Measurements from ENCODE around the gene NPPB. TPM values are rescaled to one million over a fixed set of nuclear protein-coding genes. Genes with fewer than 3 reads are reported as not detected.
A peak's percentile ranks its signal among the peaks of the same experiment; 100 is the strongest.

The NPPB gene
- total RNA-seq, 8 experiments from 2014 or later, result 1.6 to 10.5 (median 2.1) TPM; not detected in 5

DNA sequence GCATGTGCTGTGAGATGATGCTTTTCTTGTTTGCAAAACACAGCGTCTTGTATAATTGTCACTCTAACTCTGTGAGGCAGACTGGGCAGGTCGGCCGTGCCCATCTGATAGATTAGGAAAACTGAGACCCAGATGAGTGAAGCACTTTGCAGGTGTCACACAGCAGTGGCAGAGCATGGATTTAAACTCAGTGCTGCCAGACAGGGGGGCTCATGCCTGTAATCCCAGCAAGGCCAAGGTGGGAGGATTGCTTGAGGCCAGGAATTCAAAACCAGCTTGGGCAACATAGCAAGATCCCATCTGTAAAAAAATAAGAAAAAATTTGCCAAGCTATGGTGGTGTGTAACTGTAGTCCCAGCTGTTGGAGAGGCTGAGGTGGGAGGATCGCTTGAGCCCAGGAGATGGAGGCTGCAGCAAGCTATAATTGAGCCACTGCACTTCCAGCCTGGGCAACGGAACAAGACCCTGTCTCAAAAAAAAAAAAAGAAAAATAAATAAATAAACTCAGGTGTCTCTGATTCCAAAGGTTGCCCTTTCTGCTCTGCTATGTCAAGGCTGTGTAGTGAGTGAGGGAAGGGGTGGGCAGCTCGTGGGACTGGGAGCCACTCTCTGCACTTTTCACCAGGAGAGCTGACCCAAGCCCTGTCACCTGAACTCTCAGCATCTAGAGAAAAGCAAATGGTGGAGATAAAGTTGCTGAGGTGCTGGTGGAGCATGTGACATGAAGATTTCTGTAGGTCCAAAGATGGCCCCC, 32.9 kb upstream of the NPPB start:
- peaks cover 13 to 16% of the 10 kb centered on the region in 2 donors for H3K4me1 ChIP-seq (replicated peaks in 1 of 2)
- H3K27ac ChIP-seq, result no peak overlapping the region
- ATAC-seq (replicated peaks in 6 of 8), result no peak
- in situ Hi-C loops (cut with MboI; ENCODE audit: low pct_unique_long_range_greater_than_20kb in 2 of 9, low sequenced_read_pairs in 9 of 9, unreplicated experiment in 9 of 9), result loop anchor here in 1 of 9 experiments (10.0 kb wide), 1 partner anchor 47 kb away; the partner anchor contains the start of gene NPPA
- no peak overlapping the region for H3K4me3 ChIP-seq
- 20 to 86% (median 62%) methylated on average over 1 to 6 of the region's 6 CpGs; no CpG with 5 or more reads in 2 of the 10 experiments for WGBS, 10 experiments

DNA sequence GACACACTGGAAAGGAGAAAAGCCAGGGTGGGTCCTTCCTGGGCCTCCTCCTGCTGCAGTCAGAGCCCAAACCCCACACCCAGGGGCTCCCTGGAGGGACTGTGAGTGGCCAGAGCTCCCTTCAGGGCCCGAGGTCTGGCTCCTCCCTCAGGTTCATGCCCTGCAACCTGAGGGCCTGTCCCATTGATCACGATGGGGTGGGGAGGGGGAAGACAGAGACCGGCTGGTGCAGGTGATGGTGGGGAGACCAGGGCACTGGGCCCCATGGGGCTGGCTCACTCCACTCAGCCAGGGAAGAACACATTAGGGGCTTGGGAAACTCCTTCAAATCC, 30.1 kb upstream of the NPPB start:
- WGBS, 10 experiments, result no CpG with 5 or more reads among the region's 3 CpGs
- H3K27ac ChIP-seq, result no peak overlapping the region
- peak in 1 of 8 experiments; percentile 8 for ATAC-seq (replicated peaks in 6 of 8)

DNA sequence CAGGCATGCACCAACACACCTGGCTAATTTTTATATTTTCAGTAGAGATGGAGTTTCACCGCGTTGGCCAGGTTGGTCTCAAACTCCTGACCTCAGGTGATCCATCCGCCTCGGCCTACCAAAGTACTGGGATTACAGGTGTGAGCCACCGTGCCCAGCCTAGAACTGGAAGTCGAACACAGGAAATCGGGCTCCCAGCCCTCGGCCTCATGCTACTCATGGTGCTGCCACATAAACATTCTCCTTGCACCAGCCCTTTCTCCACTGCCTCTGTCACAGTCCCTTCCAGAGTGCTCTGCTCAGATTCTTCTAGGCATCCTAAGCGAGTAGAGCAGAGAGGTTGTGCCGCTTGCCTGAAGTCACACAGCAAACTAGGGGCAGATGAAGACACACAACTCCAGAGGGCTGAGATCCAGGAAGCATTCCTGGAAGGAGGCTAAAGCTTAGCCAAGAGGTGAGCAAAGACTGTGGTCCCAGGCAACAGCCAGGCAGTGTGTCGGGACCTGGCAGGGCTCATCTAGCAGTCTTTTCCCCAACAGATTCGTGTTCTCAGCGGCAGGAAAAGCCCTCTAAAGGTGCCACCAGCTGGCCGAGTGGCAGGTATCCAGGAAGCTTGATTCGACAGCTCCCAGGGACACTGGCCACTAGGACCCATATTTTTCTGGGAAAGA, 29.6 kb upstream of the NPPB start:
- in situ Hi-C loops (cut with MboI; ENCODE audit: low pct_unique_long_range_greater_than_20kb in 2 of 9, low sequenced_read_pairs in 9 of 9, unreplicated experiment in 9 of 9), result no loop called here
- ATAC-seq (replicated peaks in 6 of 8), result no peak
- Histone ChIP-seq H3K4me3 (no peak overlapping the region), H3K27ac (no peak overlapping the region), H3K4me1 (replicated peaks in 1 of 2) (peaks cover 10 to 15% of the 10 kb centered on the region in 2 donors)
- WGBS, 10 experiments, result 46 to 100% (median 83%) methylated on average over 1 to 8 of the region's 15 CpGs; no CpG with 5 or more reads in 3 of the 10 experiments

More for the DNA sequence above, 30.1 kb upstream of the NPPB start:
- H3K4me1 ChIP-seq (replicated peaks in 1 of 2), result peaks cover 10 to 15% of the 10 kb centered on the region in 2 donors
- H3K4me3 ChIP-seq, result no peak overlapping the region
- in situ Hi-C loops (cut with MboI; ENCODE audit: low pct_unique_long_range_greater_than_20kb in 2 of 9, low sequenced_read_pairs in 9 of 9, unreplicated experiment in 9 of 9), result no loop called here

DNA sequence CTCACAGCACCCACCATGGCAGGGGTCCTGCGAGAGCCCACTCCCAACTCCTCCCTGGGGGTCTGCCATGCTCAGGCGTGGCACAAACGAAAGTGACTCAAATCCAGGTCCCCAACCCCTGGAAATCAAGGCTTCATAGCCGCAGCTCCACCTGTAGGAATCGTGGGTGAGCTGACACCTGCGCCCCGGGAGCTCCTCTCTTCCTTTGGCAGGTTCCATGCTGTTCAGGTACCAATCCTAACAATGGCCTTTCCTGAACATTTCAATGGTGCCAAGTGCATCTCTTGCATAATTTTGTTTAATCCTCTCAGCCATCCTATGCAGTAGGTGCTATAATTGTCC, 28.9 kb upstream of the NPPB start:
- Histone ChIP-seq H3K27ac (no peak overlapping the region), H3K4me3 (no peak overlapping the region), H3K4me1 (replicated peaks in 1 of 2) (peaks cover 15 to 16% of the 10 kb centered on the region in 2 donors)
- ATAC-seq (replicated peaks in 6 of 8), result no peak
- 62 to 100% (median 77%) methylated on average over 1 to 7 of the region's 7 CpGs; no CpG with 5 or more reads in 6 of the 10 experiments for WGBS, 10 experiments
- in situ Hi-C loops (cut with MboI; ENCODE audit: low pct_unique_long_range_greater_than_20kb in 2 of 9, low sequenced_read_pairs in 9 of 9, unreplicated experiment in 9 of 9), result no loop called here

DNA sequence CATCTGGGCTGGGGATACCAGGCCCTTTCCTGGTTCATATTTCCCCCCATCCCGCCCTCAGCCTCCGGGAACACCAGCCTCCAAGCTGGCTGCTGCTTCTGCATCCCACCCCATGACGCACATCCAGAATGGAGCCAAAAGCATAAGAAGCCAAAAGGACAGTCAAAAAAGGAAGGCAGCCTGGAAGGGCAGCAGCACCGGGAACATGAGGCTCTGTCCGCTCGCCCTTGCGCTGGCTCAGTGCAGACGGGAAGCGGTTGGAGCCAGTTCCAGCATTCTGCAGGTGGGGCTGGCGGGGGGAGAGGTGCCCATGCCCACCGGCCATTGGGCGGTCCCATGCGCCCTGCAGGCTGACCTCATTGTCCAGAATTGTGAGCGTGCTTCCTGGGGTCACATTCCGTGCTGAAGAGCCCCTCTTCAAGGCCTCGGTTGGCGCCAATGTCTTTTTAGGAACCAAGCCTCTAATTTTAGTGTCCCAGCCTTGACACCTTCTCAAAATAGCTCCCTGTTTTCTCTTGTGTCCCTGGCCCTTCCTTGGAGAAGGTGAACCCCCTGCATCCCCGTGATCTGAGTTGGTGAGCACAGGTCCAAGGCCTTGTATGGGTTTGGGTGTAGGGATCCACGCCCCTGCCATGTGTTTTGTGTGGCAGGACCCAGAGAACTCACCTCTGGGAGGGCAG, 28.4 kb upstream of the NPPB start:
- Histone ChIP-seq H3K27ac (no peak overlapping the region), H3K4me3 (no peak overlapping the region), H3K4me1 (replicated peaks in 1 of 2) (peaks cover 15 to 16% of the 10 kb centered on the region in 2 donors)
- in situ Hi-C loops (cut with MboI; ENCODE audit: low pct_unique_long_range_greater_than_20kb in 2 of 9, low sequenced_read_pairs in 9 of 9, unreplicated experiment in 9 of 9), result no loop called here
- WGBS, 10 experiments, result 16 to 100% (median 90%) methylated on average over 1 to 10 of the region's 19 CpGs; no CpG with 5 or more reads in 5 of the 10 experiments
- peak in 1 of 8 experiments; percentile 62 for ATAC-seq (replicated peaks in 6 of 8)

DNA sequence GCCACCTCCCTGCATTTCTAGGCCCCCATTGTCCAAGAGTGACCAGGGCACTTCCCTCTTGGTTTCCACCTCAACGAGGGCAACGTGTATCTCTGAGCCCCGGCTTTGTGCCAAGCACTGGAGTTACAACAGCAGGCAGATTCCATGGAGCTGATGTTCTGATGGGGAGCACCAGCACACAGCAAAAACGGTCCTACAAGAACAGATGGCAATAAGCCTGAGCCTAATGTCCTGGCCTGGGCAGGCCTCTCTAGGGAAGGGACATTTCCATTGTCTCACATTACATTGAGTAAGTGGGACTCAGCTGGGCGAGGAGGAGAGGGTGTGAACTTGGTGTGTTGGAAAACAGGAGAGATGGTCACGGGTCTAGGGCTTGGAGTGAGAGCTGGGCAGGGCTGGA, 27.2 kb upstream of the NPPB start:
- Histone ChIP-seq H3K4me3 (no peak overlapping the region), H3K4me1 (replicated peaks in 1 of 2) (peaks cover 22 to 24% of the 10 kb centered on the region in 2 donors), H3K27ac (peak overlapping the region; percentile 18 to 19)
- WGBS, 10 experiments, result 0 to 100% (median 71%) methylated on average over 1 to 5 of the region's 6 CpGs; no CpG with 5 or more reads in 2 of the 10 experiments
- ATAC-seq (replicated peaks in 6 of 8), result peak in 6 of 8 experiments; percentile 11 to 67 (median 22)
- in situ Hi-C loops (cut with MboI; ENCODE audit: low pct_unique_long_range_greater_than_20kb in 2 of 9, low sequenced_read_pairs in 9 of 9, unreplicated experiment in 9 of 9), result no loop called here

DNA sequence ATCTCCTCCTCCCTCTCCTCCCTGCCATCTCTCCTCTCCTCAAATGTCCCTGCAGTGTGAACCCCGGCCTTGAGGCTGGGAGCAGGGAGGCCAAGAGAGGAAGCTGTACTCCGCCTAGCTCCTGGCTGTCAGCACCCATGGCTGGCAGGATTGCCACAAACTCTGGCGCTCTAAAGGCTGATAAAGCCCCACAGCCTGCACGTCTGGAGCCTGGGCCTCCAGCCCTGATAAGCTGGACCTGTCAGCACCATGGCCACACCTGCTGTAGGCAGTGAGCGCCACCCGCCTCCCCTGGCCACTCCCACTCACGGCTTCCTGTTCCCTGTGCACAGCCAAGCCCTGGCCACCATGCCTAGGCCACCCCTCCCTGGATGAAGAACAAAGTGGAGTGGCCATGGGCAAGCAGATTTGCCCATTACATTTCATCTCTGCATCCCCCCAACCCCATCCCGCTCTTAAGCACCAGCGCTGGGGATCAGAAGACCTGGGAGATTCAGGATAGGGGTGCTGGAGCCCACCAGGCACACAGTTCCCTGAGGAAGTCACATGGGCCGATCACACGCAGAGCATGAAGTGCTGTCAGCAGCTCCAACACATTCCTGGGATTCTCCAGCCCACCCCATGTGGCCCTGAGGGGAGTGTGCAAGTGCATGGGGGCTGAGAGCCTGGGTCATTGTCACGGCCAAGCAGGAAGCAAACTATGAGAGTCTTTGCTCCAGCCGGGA, 24.2 kb upstream of the NPPB start:
- 50 to 100% (median 86%) methylated on average over 1 to 5 of the region's 13 CpGs; no CpG with 5 or more reads in 5 of the 10 experiments for WGBS, 10 experiments

DNA sequence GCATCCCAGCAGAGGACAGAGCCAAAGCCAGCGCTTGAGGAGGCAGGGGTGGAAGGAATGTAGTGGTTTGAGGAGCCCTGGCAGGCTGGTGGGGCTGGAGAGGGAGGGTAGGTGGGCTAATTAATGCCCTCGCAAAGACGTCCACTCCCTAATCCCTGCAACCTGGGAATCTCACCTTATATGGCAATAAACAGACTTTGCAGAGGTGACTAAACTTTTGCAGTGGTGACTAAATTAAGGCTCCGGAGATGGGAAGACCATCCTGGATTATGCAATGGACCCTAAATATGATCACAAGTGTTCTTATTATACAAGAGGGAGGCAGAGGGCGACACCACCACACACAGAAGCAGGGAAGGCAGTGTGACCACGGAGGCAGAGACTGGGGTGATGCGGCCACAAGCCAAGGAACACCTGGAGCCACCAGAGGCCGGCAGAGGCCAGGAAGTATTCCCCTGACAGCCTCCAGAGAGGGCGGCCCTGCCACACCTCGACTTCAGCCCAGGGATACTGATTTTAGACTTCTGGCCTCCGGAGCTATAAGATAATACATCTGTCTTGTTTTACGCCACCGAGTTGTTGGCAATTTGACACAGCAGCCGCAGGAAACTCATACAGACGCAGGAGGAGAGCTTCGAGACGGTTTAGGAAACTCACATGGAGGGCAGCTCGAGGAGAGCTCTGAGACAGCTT, 23.1 kb upstream of the NPPB start:
- in situ Hi-C loops (cut with MboI; ENCODE audit: low pct_unique_long_range_greater_than_20kb in 2 of 9, low sequenced_read_pairs in 9 of 9, unreplicated experiment in 9 of 9), result no loop called here
- no peak for ATAC-seq (replicated peaks in 6 of 8)
- H3K4me3 ChIP-seq, result no peak overlapping the region
- H3K27ac ChIP-seq, result peak overlapping the region; percentile 50 to 81
- peaks cover 33 to 37% of the 10 kb centered on the region in 2 donors for H3K4me1 ChIP-seq (replicated peaks in 1 of 2)
- WGBS, 10 experiments, result 35 to 89% (median 78%) methylated on average over 1 to 11 of the region's 18 CpGs

More for the DNA sequence above, 24.2 kb upstream of the NPPB start:
- peak in 4 of 8 experiments; percentile 7 to 68 (median 34) for ATAC-seq (replicated peaks in 6 of 8)
- Histone ChIP-seq H3K4me1 (replicated peaks in 1 of 2) (peaks cover 30 to 37% of the 10 kb centered on the region in 2 donors), H3K4me3 (no peak overlapping the region), H3K27ac (peak overlapping the region in 1 of 2 donors; percentile 18)
- in situ Hi-C loops (cut with MboI; ENCODE audit: low pct_unique_long_range_greater_than_20kb in 2 of 9, low sequenced_read_pairs in 9 of 9, unreplicated experiment in 9 of 9), result no loop called here

DNA sequence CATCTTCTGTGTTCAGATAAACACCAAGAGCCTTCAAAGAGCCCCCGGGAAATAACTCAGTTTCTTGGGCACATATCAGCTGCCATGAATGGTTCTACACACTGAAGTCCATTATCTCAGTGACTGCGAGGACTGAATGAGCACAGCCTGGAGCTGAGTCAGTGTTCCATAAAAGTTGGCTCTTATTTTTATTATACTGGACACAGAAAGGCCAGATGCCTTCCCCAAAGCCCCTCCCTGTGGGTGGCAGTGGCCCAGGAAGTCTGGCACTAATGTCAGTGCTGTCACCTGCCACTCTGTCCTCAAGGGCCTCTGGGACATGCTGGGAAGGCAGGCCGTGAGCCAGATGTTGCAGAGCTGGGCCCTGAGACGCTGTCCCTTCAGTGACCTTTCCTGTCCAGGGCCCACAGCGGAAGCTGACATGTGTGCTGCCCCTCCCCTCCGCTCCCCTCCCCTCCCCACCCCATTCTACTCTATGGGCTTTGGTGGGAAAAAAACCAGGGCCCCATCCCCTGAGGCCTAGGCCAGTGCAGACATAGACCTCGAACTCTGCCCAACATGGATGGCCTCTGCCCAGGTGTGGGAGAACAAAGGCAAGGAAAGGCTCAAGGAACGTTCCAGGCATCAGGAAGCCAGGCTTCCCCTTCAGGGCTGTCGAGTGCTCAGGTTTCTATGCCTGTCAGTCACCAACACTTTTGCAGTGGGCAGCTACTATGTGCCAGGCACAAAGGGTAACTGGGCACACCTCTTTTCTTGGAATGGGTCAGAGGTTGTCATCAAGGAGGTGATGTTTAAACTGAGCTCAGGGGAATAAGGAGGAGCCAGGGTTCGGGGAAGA, 22.4 kb upstream of the NPPB start:
- peak; percentile 27 to 94 (median 89) for ATAC-seq (replicated peaks in 6 of 8)
- Histone ChIP-seq H3K27ac (peak overlapping the region; percentile 50 to 81), H3K4me1 (replicated peaks in 1 of 2) (peaks cover 32 to 35% of the 10 kb centered on the region in 2 donors), H3K4me3 (no peak overlapping the region)
- in situ Hi-C loops (cut with MboI; ENCODE audit: low pct_unique_long_range_greater_than_20kb in 2 of 9, low sequenced_read_pairs in 9 of 9, unreplicated experiment in 9 of 9), result no loop called here
- WGBS, 10 experiments, result 0 to 49% (median 39%) methylated on average over 1 to 6 of the region's 10 CpGs; no CpG with 5 or more reads in 3 of the 10 experiments

DNA sequence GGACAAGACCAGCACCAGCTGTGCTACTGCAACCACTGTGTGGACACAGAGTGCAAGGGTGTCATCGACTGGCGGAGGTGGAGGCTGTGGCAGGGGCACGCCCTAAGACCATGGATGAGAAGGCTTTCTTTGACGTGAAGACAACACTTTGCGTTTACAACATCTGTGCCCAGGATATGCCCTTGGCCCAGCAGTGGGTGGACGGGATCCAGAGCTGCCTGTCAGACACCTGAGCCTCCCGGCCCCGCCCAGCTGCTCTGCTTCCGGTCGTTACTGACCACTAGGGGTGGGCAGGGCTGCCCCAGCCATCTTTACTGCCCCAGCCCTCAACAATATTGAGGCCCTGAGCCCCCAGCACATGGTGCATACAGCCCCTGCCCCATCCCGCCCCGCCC, 21.4 kb upstream of the NPPB start:
- peak in 1 of 8 experiments; percentile 19 for ATAC-seq (replicated peaks in 6 of 8)

DNA sequence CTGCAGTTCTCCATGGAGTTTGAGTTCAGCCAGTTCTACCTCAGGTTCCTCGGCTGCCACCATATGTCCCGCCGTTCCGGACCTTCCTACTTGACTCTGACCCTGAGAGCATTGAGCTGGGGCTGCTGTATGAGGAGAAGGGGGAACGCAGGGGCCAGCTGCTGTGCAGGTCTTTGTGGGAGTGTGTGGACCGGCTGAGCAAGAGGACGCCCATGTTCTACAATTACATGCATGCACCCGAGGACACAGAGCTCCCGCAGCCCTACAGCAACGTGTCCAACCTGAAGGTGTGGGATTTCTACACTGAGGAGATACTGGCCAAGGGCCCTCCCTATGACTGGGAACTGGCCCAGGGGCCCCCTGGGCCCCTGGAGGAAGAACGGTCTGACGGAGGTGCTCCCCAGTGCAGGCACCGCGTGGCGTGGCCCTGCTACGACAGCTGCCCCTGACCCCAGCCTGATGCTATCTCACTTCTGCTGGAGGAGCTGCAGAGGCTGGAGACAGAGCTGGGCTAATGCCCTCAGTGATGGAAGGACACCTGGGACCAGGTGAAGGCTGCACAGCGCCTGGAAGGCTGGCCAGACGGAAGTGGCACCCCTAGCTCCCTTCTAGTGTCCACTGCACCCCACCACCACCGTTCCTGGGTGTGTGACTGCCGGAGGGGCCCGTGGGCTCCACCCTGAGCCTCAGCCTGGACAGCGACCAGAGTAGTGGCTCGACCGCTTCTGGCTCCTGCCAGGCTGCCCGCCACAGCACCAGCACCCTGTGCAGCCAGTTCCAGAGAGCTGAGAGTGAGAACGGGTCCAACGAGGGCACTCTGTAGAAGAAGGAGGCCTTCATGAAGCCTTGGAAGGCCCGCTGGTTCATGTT, 20.8 kb upstream of the NPPB start:
- peaks cover 34 to 35% of the 10 kb centered on the region in 2 donors for H3K4me1 ChIP-seq (replicated peaks in 1 of 2)
- no peak for ATAC-seq (replicated peaks in 6 of 8)
- WGBS, 10 experiments, result 57 to 100% (median 91%) methylated on average over 4 to 23 of the region's 28 CpGs; no CpG with 5 or more reads in 5 of the 10 experiments
- in situ Hi-C loops (cut with MboI; ENCODE audit: low pct_unique_long_range_greater_than_20kb in 2 of 9, low sequenced_read_pairs in 9 of 9, unreplicated experiment in 9 of 9), result no loop called here
- no peak overlapping the region for H3K4me3 ChIP-seq
- H3K27ac ChIP-seq, result peak overlapping the region; percentile 50 to 81

More for the DNA sequence above, 21.4 kb upstream of the NPPB start:
- Histone ChIP-seq H3K27ac (peak overlapping the region; percentile 50 to 81), H3K4me3 (no peak overlapping the region), H3K4me1 (replicated peaks in 1 of 2) (peaks cover 28 to 31% of the 10 kb centered on the region in 2 donors)
- WGBS, 10 experiments, result 0 to 100% (median 69%) methylated on average over 1 to 5 of the region's 12 CpGs; no CpG with 5 or more reads in 4 of the 10 experiments
- in situ Hi-C loops (cut with MboI; ENCODE audit: low pct_unique_long_range_greater_than_20kb in 2 of 9, low sequenced_read_pairs in 9 of 9, unreplicated experiment in 9 of 9), result no loop called here
